ENCODE results near the gene KIRREL1.

KIRREL1 gene

GRCh38 chr1:157995583-157996169 lies 2.2 kb downstream of the KIRREL1 start:
- Histone ChIP-seq H3K4me3 (peak overlapping the region; percentile 96), H3K27ac (peak overlapping the region; percentile 94 to 98)
- TF ChIP-seq CTCF (IDR thresholded peaks at IDR 0.05), result no peak
- no peak for DNase-seq (ENCODE audit: low spot score)

GRCh38 chr1:157996433-157996832 lies 3.0 kb downstream of the KIRREL1 start:
- no peak for DNase-seq (ENCODE audit: low spot score)
- H3K27ac ChIP-seq, result peak overlapping the region; percentile 94 to 98
- no peak for TF ChIP-seq CTCF (IDR thresholded peaks at IDR 0.05)
- H3K4me3 ChIP-seq, result peak overlapping the region; percentile 96

GRCh38 chr1:158000507-158000906 lies 7.1 kb downstream of the KIRREL1 start:
- DNase-seq (ENCODE audit: low spot score), result no peak
- no peak for TF ChIP-seq CTCF (IDR thresholded peaks at IDR 0.05)
- H3K27ac ChIP-seq, result peak overlapping the region; percentile 78 to 94
- no peak overlapping the region for H3K4me3 ChIP-seq

GRCh38 chr1:158002022-158002630 lies 8.7 kb downstream of the KIRREL1 start:
- no peak for TF ChIP-seq CTCF (IDR thresholded peaks at IDR 0.05)
- no peak for DNase-seq (ENCODE audit: low spot score)
- Histone ChIP-seq H3K4me3 (peak overlapping the region; percentile 41), H3K27ac (peak overlapping the region; percentile 78 to 94)

GRCh38 chr1:158002631-158003405 lies 9.4 kb downstream of the KIRREL1 start:
- DNase-seq (ENCODE audit: low spot score), result no peak
- Histone ChIP-seq H3K4me3 (peak overlapping the region; percentile 41), H3K27ac (peak overlapping the region; percentile 78 to 94)
- TF ChIP-seq CTCF (IDR thresholded peaks at IDR 0.05), result no peak

GRCh38 chr1:158003406-158003800 lies 10.0 kb downstream of the KIRREL1 start:
- H3K27ac ChIP-seq, result peak overlapping the region; percentile 78 to 94
- TF ChIP-seq CTCF (IDR thresholded peaks at IDR 0.05), result no peak
- no peak for DNase-seq (ENCODE audit: low spot score)
- H3K4me3 ChIP-seq, result peak overlapping the region; percentile 41
